Common myeloid progenitor, CD34-positive (primary cell): ENCODE measurements around the gene CACNA2D3.

Experiments
- CTCF ChIA-PET: fragments of 350-600 bp; sonication (Branson Sonifier 250); formaldehyde crosslinking; loops from one replicate; lab custom pipeline; 2021; ENCODE audit warnings: antibody characterized with exemption; lab: Charles Lee
- POLR2A ChIA-PET: fragments of 350-600 bp; sonication (Branson Sonifier 250); formaldehyde crosslinking; loops from one replicate; lab custom pipeline; 2021; ENCODE audit warnings: antibody characterized with exemption; lab: Charles Lee
- DNase-seq, 3 donors: peaks; one replicate each; pipeline versions ENCODE4 v3.0.0 to v3.0.0-alpha.2; 2013
- H3K27ac ChIP-seq, 2 experiments: 1 replicate in 1 of 2; 2 replicates in 1 of 2; pipeline ENCODE4 v1.7.0; 2013; ENCODE audit warnings: inconsistent platforms in 2 of 2, low read length in 2 of 2, mild to moderate bottlenecking in 2 of 2, low read depth in 1 of 2, moderate library complexity in 1 of 2; ENCODE audit not compliant: severe bottlenecking in 2 of 2, insufficient read depth in 1 of 2, poor library complexity in 1 of 2
- H3K27me3 ChIP-seq, 5 experiments: replicated peaks in 2 of 5; 1 replicate in 3 of 5; 2 replicates in 2 of 5; pipeline versions ENCODE4 v1.6.1 to v1.7.0; 2013; ENCODE audit warnings: low read length in 4 of 5, mild to moderate bottlenecking in 2 of 5, moderate library complexity in 2 of 5, inconsistent platforms in 1 of 5; ENCODE audit not compliant: insufficient read depth in 5 of 5, control insufficient read depth in 4 of 5
- H3K36me3 ChIP-seq, 4 experiments: 1 replicate in 2 of 4; 2 replicates in 2 of 4; pipeline versions ENCODE4 v1.6.1 to v1.7.0; 2013; ENCODE audit warnings: low read length in 3 of 4, control low read depth in 1 of 4, mild to moderate bottlenecking in 1 of 4; ENCODE audit not compliant: control insufficient read depth in 4 of 4, insufficient read depth in 4 of 4
- H3K4me1 ChIP-seq, 4 experiments: 1 replicate in 3 of 4; 2 replicates in 1 of 4; pipeline versions ENCODE4 v1.6.1 to v1.7.1; 2013; ENCODE audit warnings: low read length in 3 of 4, mild to moderate bottlenecking in 3 of 4, control low read depth in 1 of 4, inconsistent platforms in 1 of 4, moderate library complexity in 1 of 4; ENCODE audit not compliant: control insufficient read depth in 4 of 4, insufficient read depth in 4 of 4; ENCODE audit errors: control extremely low read depth in 1 of 4
- H3K4me3 ChIP-seq, 7 experiments: 1 replicate in 4 of 7; 2 replicates in 3 of 7; pipeline versions ENCODE4 v1.5.1 to v1.7.0; 2013; ENCODE audit warnings: mild to moderate bottlenecking in 7 of 7, low read length in 6 of 7, moderate library complexity in 6 of 7, inconsistent platforms in 2 of 7, low read depth in 2 of 7, control low read depth in 1 of 7; ENCODE audit not compliant: insufficient read depth in 4 of 7, control insufficient read depth in 1 of 7; ENCODE audit errors: extremely low read depth in 1 of 7
- H3K9me3 ChIP-seq, 5 experiments: 1 replicate in 4 of 5; 2 replicates in 1 of 5; pipeline versions ENCODE4 v1.6.1 to v1.7.1; 2013; ENCODE audit warnings: low read length in 4 of 5, mild to moderate bottlenecking in 2 of 5, inconsistent platforms in 1 of 5, low read depth in 1 of 5, moderate library complexity in 1 of 5; ENCODE audit not compliant: control insufficient read depth in 4 of 5, insufficient read depth in 2 of 5; ENCODE audit errors: control extremely low read depth in 1 of 5
- WGBS: methylation state at CpG from one replicate; pipeline ENCODE4 v1.1.5; 2013; ENCODE audit not compliant: insufficient coverage; 5-methylcytosine and 5-hydroxymethylcytosine counted together

The CACNA2D3 gene

GRCh38 chr3:54960082-54960481 is 837.7 kb downstream of the CACNA2D3 start:
- peak in 1 of 3 donors; percentile 4 for DNase-seq
- Histone ChIP-seq H3K9me3 (no peaks in the 10 kb centered on the region), H3K27me3 (no peaks in the 10 kb centered on the region), H3K36me3 (no peaks in the 10 kb centered on the region), H3K4me1 (peaks cover 0 to 5% (median 0%) of the 10 kb centered on the region in 4 experiments), H3K27ac (no peak overlapping the region), H3K4me3 (no peak overlapping the region)
- CTCF ChIA-PET: no interaction called here
- no CpG with 5 or more reads among the region's 1 CpG for WGBS
- POLR2A ChIA-PET: no interaction called here

- no peaks in the 10 kb centered on the region for H3K36me3 ChIP-seq
- ChIA-PET POLR2A (no interaction called here), CTCF (no interaction called here)
- H3K4me1 ChIP-seq: peaks cover 0 to 5% (median 0%) of the 10 kb centered on the region in 4 experiments
- H3K9me3 ChIP-seq: no peaks in the 10 kb centered on the region
- 91% methylated on average over 4 of the region's 4 CpGs for WGBS
- H3K27ac ChIP-seq: no peak overlapping the region
- no peaks in the 10 kb centered on the region for H3K27me3 ChIP-seq
- no peak overlapping the region for H3K4me3 ChIP-seq
- no peak for DNase-seq
Observed at GRCh38 chr3:54960701-54961100, 838.3 kb downstream of the CACNA2D3 start.

GRCh38 chr3:54962200-54962599 is 839.8 kb downstream of the CACNA2D3 start:
- no peaks in the 10 kb centered on the region for H3K27me3 ChIP-seq
- DNase-seq: no peak
- WGBS: 91% methylated on average over 1 of the region's 2 CpGs
- H3K9me3 ChIP-seq: no peaks in the 10 kb centered on the region
- no peak overlapping the region for H3K4me3 ChIP-seq
- H3K36me3 ChIP-seq: no peaks in the 10 kb centered on the region
- H3K27ac ChIP-seq: no peak overlapping the region
- CTCF ChIA-PET: no interaction called here
- H3K4me1 ChIP-seq: peaks cover 0 to 5% (median 0%) of the 10 kb centered on the region in 4 experiments
- POLR2A ChIA-PET: no interaction called here

- no peak overlapping the region for H3K4me3 ChIP-seq
- H3K36me3 ChIP-seq: no peaks in the 10 kb centered on the region
- no peaks in the 10 kb centered on the region for H3K27me3 ChIP-seq
- no peak overlapping the region for H3K27ac ChIP-seq
- peak in 1 of 3 donors; percentile 1 for DNase-seq
- WGBS: 67% methylated on average over 3 of the region's 4 CpGs
- POLR2A ChIA-PET: no interaction called here
- CTCF ChIA-PET: no interaction called here
- peaks cover 0 to 5% (median 0%) of the 10 kb centered on the region in 4 experiments for H3K4me1 ChIP-seq
- H3K9me3 ChIP-seq: no peaks in the 10 kb centered on the region
Observed at GRCh38 chr3:54963641-54964040, 841.3 kb downstream of the CACNA2D3 start.

- no peaks in the 10 kb centered on the region for H3K27me3 ChIP-seq
- peaks cover 0 to 5% (median 0%) of the 10 kb centered on the region in 4 experiments for H3K4me1 ChIP-seq
- no peak overlapping the region for H3K27ac ChIP-seq
- no peak for DNase-seq
- no peaks in the 10 kb centered on the region for H3K9me3 ChIP-seq
- H3K36me3 ChIP-seq: no peaks in the 10 kb centered on the region
- WGBS: 97% methylated on average over 3 of the region's 3 CpGs
- CTCF ChIA-PET: no interaction called here
- H3K4me3 ChIP-seq: no peak overlapping the region
- POLR2A ChIA-PET: no interaction called here
Observed at GRCh38 chr3:54964081-54964480, 841.7 kb downstream of the CACNA2D3 start.

- 96% methylated on average over 6 of the region's 6 CpGs for WGBS
- Histone ChIP-seq H3K36me3 (no peaks in the 10 kb centered on the region), H3K4me1 (peaks cover 0 to 5% (median 0%) of the 10 kb centered on the region in 4 experiments), H3K27me3 (no peaks in the 10 kb centered on the region), H3K9me3 (no peaks in the 10 kb centered on the region), H3K27ac (no peak overlapping the region), H3K4me3 (no peak overlapping the region)
- ChIA-PET POLR2A (no interaction called here), CTCF (no interaction called here)
- DNase-seq: no peak
Observed at GRCh38 chr3:54965746-54966145, 843.4 kb downstream of the CACNA2D3 start.

GRCh38 chr3:54966979-54967378 is 844.6 kb downstream of the CACNA2D3 start:
- Histone ChIP-seq H3K27me3 (no peaks in the 10 kb centered on the region), H3K4me1 (peaks cover 0 to 5% (median 0%) of the 10 kb centered on the region in 4 experiments), H3K36me3 (no peaks in the 10 kb centered on the region), H3K27ac (no peak overlapping the region), H3K9me3 (no peaks in the 10 kb centered on the region), H3K4me3 (no peak overlapping the region)
- POLR2A ChIA-PET: no interaction called here
- CTCF ChIA-PET: interaction anchor here (0.8 kb wide), 1 partner anchor 113 kb away, joined by 3 read pairs; no protein-coding TSS in a partner anchor
- DNase-seq: no peak
- 91% methylated on average over 4 of the region's 6 CpGs for WGBS
